ENCODE measurements around the gene SYNPO2.

- no peak for TF ChIP-seq EZH2phosphoT487 (IDR thresholded peaks at IDR 0.05; ENCODE audit: borderline replicate concordance, low read length)
- no peak for TF ChIP-seq CTCF (conservative IDR thresholded peaks at IDR 0.05; ENCODE audit: low read depth, low read length)
Observed at GRCh38 chr4:118848242-118848641, 40.4 kb upstream of the SYNPO2 start.
